GM19467 (cell line): ENCODE results near the gene SELENOI.

Source experiments
- ATAC-seq: cut with Tn5 transposase; IDR thresholded peaks from one replicate; pipeline ENCODE4 v1.9.1; 2021; ENCODE audit warnings: mild to moderate bottlenecking, moderate library complexity; ENCODE audit not compliant: unreplicated experiment

Gene SELENOI

DNA sequence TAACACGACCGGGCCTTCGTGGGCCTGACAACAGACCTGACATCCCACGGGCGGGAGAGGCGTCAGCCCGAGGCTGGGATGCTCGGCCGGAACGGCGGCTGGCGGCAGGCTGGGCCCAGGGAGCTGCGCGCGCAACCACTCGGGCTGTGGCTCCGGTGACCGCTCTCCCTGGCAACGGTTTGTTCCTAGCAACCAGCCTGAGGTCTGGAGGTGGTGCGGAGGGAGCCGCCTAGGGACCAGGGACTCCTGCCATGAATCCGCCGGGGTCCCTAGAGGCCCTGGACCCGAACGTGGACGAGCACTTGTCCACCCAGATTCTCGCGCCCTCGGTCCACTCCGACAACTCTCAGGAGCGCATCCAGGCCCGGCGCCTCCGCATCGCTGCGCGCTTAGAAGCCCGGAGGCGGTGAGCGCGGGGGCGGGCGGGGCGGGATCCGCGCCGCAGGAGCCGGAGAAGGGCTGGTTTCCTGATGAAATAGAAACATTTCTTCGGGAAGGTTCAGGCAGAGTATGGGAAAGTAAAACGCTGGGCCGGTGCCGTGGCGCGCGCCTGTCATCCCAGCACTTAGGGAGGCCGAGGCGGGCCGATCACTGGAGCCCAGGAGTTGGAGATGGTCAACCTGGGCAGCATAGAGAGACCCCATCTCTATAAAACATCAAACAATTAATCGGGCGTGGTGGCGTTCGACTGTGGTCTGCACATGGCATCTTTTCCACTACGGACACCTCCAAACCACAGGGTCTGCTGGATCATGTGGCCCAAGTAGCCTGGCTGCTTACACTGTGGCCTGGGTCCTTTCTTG is 56.0 kb downstream of the SELENOI start, which contains the start of gene DRC1:
DRC1 (plus strand) TSS at position 182 of the 803 bp plus-strand sequence; CDS start at position 252, 70 bp downstream.
- no peak for ATAC-seq

GRCh38 chr2:26407526-26407925 is 61.6 kb downstream of the SELENOI start:
- ATAC-seq: no peak

DNA sequence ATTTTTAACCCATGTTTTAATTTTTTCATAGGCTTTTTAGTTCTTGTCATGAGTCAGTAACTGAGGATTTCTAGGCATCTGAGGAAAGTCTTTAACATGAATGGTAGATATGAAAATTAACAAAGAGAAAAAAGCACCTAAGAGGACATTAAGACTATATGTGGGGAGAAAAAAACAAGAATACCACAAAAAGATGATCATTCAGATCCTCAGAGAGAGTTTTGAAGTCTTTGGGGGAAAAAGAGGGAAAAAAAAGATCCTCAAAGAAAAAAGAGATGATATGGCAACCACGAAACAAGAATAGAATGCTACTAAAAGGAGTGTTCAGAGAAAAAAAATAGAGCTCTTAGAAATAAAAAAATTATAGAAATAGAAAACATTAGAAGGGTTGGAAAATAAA is 63.8 kb downstream of the SELENOI start:
- no peak for ATAC-seq

DNA sequence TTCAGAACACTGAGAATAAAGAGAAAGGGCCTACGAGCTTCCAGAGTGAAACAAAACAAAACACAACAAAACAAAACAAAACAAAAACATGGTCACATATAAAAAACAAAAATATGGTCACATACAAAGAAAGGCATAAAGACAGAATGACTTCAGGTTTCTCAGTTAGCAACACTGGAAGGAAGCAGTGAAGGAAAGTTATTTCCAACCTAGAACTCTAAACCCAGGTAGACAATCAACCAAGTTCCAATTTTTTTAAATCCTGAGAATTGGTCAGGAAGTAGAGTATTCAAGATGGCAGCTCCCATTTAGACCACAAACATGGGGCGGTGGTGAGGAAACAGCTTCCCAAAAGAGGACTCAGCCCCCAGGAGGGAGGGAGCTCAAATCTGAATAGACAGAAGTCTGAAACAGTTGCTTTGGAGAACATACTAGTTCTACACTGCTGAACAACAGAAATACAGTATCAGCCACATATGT is 64.9 kb downstream of the SELENOI start:
- ATAC-seq: no peak

GRCh38 chr2:26411419-26411818 is 65.5 kb downstream of the SELENOI start:
- no peak for ATAC-seq

- no peak for ATAC-seq
Measured at GRCh38 chr2:26412091-26412673, 66.2 kb downstream of the SELENOI start.

DNA sequence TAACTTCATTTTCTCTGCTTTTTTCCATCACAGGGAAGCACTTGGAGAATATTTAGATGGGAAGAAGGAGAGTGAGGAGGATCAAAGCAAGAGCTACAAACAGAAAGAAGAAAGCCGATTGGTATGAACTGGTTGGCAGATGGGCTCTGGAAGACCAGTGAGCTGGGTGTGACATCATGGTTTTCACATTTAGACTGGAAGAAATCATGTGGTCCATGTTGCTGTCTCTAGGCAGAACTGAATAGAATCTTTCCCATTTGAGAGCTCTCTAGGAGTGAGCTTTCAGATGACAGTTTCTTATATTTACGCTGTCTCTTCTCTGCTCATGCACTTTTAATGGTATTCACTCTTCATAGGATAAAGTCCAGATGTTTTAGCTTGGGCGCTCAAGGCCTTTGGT is 68.4 kb downstream of the SELENOI start:
- ATAC-seq: no peak

GRCh38 chr2:26421961-26422360 is 76.0 kb downstream of the SELENOI start:
- no peak for ATAC-seq

DNA sequence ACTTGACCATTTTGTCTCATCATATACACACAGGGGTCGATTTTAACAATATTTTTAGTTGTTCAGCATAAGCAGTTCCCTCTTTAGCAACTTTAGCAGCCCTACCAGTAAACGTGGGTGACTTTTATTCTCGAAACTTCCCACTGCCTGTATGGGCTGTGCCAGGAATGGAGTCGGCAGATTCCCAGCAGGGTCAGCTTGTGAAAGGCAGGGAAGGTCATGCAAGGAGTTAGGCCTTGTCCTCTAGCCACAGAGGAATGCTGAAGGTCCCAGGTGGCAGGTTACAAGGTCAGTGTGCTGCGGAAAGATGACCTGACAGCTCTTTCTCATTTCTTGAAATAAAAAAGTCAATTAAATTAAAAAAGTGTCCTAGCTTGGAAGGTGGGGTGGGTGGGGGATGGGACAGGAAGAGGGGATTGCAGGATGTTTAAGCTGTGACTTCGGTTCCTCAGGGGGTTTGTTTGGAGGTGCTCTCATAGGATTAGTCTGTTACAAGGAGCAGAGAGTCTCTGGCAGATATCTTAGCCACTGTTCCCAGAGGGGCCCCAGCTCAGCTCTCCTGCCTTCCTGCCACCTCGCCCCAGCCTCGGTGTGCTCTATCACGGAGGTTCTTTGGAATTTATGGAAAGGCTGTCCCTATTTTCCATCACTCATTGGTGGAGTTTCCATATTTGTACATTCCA is 77.1 kb downstream of the SELENOI start:
- ATAC-seq: no peak

DNA sequence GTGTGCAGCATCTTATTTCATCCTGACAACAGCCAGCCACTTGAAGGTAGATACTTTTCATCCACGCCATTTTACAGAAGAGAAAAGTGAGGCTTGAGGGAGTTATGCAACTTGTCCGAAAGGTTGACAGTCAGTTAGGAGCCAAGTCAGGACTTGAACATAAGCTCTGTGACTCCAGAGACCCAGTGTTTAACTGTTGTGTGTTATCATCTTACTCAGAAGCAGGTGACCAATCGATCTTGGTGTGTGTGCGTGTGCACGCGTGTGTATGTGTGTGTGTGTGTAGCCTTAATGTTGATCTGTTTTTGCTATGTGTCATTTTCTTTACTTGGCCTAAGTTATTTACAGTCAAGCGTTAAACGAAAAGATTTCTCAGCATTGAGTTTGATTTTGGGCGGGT is 77.8 kb downstream of the SELENOI start:
- ATAC-seq: no peak

DNA sequence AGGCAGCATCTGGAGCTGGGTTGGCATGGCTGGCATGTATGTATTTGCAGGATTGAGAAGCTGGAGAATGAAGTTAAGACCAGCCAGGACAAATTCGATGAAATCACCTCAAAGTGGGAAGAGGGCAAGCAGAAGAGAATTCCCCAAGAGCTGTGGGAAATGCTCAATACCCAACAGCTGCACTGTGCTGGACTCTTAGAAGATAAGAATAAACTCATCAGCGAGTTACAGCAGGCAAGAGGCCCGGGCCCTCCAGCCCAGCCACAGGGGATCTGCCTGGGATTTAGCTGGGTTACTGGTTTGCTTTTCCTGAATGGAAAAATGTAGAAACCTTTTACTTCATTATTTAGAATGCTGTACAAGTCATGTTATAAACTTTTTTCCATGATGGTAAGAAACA is 78.3 kb downstream of the SELENOI start:
- no peak for ATAC-seq

DNA sequence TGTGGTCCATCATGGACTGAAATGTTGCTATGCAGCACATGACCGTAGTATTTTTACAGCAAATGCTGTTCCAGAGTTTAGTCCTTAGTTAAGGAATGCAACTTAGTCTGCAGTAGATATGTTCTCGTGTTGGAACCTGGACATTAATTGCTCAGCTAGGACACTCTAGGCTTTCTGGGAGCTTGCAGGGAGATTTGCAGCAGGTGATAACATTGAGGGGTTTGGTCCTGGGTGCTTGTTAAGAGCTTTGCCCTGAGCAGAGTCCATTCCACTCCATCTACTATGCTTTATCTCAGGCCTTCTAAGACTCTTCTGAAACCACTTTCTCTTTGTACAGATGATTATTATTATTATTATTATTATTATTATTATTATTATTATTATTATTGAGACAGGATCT is 82.9 kb downstream of the SELENOI start:
- no peak for ATAC-seq

DNA sequence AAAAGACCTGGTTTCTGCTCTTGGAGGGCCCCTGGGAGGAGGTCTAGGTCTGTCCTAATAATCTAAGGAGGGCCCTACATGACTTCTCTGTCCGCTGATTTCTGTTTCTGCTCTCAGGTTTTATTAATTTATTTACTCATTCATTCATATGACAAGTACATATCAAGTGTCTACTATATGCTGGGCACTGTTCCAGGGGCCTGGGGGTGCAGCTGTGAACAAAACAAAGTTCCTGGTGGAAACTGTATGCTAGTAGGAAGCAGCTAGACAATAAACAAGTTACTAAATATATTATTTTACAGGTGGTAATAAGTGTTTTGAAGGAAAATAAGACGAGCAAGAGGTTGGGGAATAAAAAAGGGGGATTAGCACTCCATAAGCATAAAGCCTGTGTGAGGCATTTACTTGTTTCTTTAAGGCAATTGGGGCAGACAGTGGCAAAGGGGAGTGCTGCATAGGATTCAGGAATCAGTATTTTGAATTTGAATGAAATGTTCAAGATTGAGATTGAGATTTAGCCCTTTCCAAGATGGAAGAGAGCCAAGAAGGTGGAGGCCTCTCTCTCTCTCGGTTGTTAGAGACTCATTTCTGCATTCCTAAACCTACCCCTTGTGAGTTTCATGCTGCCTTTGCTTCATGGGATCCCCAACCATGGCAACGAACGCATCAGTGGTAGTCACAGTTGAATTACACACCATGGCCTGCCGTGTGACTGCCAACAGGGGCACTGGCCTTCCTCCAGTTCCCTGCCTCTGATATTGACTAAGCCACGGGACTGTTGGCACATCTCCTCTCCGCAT is 84.0 kb downstream of the SELENOI start:
- no peak for ATAC-seq

DNA sequence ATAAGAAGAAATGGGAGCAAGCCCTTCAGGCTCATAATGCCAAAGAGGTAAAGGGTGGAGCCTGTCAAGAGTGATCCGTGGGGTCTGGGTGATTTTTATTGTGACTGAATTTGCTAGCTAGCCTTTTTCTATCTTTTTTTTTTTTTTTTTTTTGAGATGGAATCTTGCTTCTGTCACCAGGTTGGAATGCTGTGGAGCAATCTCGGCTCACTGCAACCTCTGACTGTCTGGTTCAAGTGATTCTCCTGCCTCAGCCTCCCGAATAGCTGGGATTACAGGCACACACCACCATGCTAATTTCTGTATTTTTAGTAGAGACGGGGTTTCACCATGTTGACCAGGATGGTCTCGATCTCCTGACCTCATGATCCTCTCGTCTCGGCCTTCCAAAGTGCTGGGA is 84.9 kb downstream of the SELENOI start:
- no peak for ATAC-seq

DNA sequence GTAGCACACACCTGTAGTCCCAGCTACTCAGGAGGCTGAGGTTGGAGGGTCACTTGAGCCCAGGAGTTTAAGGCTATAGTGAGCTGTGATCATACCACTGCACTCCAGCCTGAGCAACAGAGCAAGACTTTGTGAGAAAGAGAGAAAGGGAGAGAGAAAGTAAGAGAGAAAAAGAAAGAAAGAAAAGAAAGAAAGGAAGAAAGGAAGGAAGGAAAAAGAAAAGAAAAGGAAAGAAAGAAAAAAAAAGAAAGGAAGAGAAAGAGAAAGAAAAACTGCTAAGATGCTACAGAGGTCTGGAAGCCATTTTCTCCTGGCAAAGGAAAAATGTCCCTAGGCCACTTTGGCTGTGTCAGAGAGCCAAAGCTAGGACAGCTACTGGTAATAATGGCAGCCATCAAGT is 86.4 kb downstream of the SELENOI start:
- ATAC-seq: no peak

GRCh38 chr2:26432859-26433258 is 86.9 kb downstream of the SELENOI start:
- no peak for ATAC-seq

DNA sequence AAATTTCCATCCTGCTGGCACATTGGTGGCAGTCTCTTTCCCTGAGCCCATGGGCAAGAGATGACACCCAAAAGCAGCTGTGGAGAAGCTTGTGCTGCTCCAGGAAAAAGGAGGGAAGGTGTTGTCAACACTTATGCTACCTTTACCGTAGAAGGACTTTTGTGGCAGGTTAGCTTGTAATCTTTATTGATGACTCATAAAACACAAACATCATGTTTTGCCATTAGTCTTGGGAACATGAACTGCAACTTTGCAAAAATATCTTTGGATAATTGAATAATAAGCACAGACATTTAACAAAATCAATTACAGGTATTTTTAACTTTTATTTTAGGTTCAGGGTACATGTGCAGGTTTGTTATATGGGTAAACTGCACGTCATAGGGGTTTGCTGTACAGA is 89.2 kb downstream of the SELENOI start:
- ATAC-seq: no peak

DNA sequence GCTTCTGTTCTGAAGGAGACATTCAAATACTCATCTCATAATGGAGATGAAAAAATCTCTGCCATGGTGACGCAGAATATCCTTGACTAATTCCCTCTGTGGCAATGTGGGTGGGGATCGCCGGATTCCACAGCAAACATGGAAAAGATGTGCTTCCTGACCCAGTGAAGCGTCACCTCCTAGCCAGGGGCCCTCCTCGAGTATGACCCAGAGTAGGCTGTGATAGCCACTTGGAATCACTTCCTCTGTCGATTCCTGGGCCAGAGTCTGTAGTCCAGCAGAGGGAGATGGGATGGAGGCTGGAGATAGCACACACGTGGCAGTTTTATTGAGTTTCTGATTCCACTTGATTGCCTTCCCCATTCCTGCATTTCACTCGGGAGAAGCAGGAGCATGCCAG is 92.6 kb downstream of the SELENOI start:
- no peak for ATAC-seq

- no peak for ATAC-seq
Measured at GRCh38 chr2:26438926-26439325, 93.0 kb downstream of the SELENOI start.

GRCh38 chr2:26442301-26442700 is 96.4 kb downstream of the SELENOI start:
- no peak for ATAC-seq

DNA sequence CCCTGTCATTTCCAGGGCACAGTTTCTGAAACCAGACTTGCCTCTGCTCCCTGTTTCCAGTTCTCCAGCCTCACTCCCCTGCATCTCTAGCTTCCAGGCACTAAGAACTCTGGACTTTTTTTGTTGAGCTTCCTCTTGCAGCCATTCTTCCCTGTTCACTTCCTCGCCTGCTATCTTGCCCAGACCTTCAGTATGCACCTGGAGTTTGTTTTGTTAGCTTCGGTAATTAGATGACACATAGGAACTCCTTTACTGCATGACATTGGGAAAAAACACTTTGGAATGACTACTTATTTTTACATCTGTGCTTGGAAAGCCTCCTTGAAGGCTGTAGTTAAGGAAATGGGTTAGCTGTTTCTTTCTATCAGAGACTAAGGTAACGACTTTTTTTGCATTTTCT is 96.8 kb downstream of the SELENOI start:
- no peak for ATAC-seq
